ENCODE data around the gene LMNTD1. TPM values are rescaled to one million over a fixed set of nuclear protein-coding genes. Genes with fewer than 3 reads are reported as not detected.

Gene LMNTD1
- total and polyA plus RNA-seq, 9 of the 15 experiments (the other 6 are each of a cell fraction or from before 2014, with no cell fraction given): not detected

DNA sequence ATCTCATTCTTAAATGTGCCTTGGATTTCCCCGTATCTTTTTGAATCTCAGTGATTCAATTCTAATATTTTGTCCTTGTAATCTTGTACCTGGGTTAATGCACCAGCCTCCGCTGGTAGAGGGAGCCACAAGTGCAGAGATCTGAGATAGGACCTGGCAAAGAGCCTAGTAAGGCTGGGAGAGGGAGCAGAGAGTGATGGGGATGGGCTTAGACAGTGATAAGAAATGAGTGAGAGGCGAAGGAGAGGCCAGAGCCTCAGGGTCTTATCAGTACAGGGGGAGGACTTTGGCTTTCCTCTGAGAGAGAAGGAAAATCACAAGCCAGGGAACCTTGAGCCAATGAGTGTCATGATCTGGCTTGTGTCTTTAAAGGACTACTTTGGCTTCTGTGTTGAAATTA lies 30.5 kb upstream of the LMNTD1 start (continued):
- TF ChIP-seq, protein P1, sequence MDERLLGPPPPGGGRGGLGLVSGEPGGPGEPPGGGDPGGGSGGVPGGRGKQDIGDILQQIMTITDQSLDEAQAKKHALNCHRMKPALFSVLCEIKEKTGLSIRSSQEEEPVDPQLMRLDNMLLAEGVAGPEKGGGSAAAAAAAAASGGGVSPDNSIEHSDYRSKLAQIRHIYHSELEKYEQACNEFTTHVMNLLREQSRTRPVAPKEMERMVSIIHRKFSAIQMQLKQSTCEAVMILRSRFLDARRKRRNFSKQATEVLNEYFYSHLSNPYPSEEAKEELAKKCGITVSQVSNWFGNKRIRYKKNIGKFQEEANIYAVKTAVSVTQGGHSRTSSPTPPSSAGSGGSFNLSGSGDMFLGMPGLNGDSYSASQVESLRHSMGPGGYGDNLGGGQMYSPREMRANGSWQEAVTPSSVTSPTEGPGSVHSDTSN (CRISPR knock-in tag; IDR thresholded peaks at IDR 0.05; ENCODE audit: low read depth): no peak
- TF ChIP-seq, protein P1 (tag; conservative IDR thresholded peaks at IDR 0.05; ENCODE audit: low read depth): peak; percentile 79
- TF ChIP-seq, protein P2, sequence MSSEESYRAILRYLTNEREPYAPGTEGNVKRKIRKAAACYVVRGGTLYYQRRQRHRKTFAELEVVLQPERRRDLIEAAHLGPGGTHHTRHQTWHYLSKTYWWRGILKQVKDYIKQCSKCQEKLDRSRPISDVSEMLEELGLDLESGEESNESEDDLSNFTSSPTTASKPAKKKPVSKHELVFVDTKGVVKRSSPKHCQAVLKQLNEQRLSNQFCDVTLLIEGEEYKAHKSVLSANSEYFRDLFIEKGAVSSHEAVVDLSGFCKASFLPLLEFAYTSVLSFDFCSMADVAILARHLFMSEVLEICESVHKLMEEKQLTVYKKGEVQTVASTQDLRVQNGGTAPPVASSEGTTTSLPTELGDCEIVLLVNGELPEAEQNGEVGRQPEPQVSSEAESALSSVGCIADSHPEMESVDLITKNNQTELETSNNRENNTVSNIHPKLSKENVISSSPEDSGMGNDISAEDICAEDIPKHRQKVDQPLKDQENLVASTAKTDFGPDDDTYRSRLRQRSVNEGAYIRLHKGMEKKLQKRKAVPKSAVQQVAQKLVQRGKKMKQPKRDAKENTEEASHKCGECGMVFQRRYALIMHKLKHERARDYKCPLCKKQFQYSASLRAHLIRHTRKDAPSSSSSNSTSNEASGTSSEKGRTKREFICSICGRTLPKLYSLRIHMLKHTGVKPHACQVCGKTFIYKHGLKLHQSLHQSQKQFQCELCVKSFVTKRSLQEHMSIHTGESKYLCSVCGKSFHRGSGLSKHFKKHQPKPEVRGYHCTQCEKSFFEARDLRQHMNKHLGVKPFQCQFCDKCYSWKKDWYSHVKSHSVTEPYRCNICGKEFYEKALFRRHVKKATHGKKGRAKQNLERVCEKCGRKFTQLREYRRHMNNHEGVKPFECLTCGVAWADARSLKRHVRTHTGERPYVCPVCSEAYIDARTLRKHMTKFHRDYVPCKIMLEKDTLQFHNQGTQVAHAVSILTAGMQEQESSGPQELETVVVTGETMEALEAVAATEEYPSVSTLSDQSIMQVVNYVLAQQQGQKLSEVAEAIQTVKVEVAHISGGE (CRISPR knock-in tag; IDR thresholded peaks at IDR 0.05): no peak
- TF ChIP-seq NFATC3 (IDR thresholded peaks at IDR 0.05) (no peak), KLF1 (tag; IDR thresholded peaks at IDR 0.05) (no peak), CEBPB (tag; IDR thresholded peaks at IDR 0.05) (no peak), ZNF644 (tag; IDR thresholded peaks at IDR 0.05; ENCODE audit: low read depth) (no peak), CTBP1 (IDR thresholded peaks at IDR 0.05; ENCODE audit: borderline replicate concordance) (peak; percentile 61; the same call in 1 of the 2 replicates), BDP1 (IDR thresholded peaks at IDR 0.05; ENCODE audit: insufficient read depth, insufficient read length) (no peak), TRIM24 (IDR thresholded peaks at IDR 0.05) (no peak), GTF2E2 (tag; IDR thresholded peaks at IDR 0.05) (no peak), L3MBTL2 (IDR thresholded peaks at IDR 0.05) (no peak), CBX5 (IDR thresholded peaks at IDR 0.05; ENCODE audit: borderline replicate concordance, low read depth) (no peak), BRF1 (IDR thresholded peaks at IDR 0.05; ENCODE audit: borderline replicate concordance, extremely low read depth, insufficient read length) (no peak), MEIS2 (IDR thresholded peaks at IDR 0.05; ENCODE audit: partially characterized antibody) (peak; percentile 14)
- TF ChIP-seq, protein P3, sequence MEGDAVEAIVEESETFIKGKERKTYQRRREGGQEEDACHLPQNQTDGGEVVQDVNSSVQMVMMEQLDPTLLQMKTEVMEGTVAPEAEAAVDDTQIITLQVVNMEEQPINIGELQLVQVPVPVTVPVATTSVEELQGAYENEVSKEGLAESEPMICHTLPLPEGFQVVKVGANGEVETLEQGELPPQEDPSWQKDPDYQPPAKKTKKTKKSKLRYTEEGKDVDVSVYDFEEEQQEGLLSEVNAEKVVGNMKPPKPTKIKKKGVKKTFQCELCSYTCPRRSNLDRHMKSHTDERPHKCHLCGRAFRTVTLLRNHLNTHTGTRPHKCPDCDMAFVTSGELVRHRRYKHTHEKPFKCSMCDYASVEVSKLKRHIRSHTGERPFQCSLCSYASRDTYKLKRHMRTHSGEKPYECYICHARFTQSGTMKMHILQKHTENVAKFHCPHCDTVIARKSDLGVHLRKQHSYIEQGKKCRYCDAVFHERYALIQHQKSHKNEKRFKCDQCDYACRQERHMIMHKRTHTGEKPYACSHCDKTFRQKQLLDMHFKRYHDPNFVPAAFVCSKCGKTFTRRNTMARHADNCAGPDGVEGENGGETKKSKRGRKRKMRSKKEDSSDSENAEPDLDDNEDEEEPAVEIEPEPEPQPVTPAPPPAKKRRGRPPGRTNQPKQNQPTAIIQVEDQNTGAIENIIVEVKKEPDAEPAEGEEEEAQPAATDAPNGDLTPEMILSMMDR (IDR thresholded peaks at IDR 0.05 in 2 of 3, conservative IDR thresholded peaks at IDR 0.05 in 1 of 3; ENCODE audit: insufficient read depth in 2 of 3, low read depth in 1 of 3, low read length in 3 of 3): peak; percentile 2 to 49 (median 15); a peak in 2 of 6 replicates

Data from K562 (cell line).